GM18867 (cell line): Measurements from ENCODE around the gene EIF4A3.

ENCODE experiments used
- ATAC-seq: cut with Tn5 transposase; IDR thresholded peaks from one replicate; pipeline ENCODE4 v1.9.1; 2021; ENCODE audit warnings: mild to moderate bottlenecking, moderate library complexity; ENCODE audit not compliant: unreplicated experiment

EIF4A3 gene

DNA sequence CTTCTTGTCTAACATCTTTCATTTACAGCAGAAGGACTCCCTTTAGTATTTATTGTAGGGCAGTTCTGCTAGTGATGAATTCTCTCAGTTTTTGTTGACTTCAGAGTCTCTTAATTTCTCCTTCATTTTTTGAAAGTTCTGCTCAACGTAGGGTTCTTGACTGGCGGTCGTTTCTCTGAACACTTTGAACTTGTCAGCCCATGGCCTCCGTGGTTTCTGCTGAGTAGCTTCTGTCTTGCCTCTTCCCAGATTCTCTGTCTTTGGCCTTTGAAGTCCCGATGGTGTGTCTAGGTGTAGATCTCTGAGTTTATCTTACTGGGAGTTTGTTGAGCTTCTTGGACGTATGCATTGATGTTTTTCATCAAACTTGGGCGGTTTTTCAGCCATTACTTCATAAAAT, 32.2 kb downstream of the EIF4A3 start:
- no peak for ATAC-seq

DNA sequence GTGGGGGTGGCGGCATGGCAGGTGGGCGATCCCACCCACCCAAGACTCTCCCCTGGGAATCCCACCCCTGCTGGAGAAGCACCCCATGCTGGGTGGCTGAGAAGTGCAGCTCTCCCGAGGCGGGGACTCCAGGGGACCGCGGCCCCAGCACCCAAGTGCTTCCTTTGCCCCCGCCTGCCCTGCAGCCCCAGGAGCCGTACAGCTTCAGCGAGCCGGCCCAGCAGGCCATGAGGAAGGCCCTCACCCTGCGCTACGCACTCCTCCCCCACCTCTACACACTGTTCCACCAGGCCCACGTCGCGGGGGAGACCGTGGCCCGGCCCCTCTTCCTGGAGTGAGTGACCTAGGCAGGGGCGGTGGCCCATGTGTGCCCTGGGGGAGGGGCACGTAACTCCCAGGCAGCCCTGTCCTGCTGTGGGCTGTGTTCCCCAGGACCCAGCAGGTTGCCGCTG, 33.9 kb downstream of the EIF4A3 start:
- ATAC-seq: no peak

DNA sequence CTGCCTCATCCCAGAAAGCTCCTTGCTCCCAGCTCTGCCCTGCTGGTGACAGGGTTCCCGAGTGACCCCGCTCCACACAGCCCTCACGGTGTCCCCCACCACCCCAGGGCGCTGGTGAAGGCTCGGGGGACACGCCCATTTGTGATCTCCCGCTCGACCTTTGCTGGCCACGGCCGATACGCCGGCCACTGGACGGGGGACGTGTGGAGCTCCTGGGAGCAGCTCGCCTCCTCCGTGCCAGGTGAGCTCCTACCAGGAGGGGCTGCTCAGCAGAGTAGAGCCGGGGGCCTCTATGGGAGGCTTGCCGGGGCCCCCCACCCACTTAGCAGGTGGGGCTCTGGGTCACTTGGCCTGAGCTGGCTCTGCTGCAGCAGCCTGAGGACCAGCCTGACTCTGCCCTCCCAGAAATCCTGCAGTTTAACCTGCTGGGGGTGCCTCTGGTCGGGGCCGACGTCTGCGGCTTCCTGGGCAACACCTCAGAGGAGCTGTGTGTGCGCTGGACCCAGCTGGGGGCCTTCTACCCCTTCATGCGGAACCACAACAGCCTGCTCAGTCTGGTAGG, 34.4 kb downstream of the EIF4A3 start:
- ATAC-seq: no peak

DNA sequence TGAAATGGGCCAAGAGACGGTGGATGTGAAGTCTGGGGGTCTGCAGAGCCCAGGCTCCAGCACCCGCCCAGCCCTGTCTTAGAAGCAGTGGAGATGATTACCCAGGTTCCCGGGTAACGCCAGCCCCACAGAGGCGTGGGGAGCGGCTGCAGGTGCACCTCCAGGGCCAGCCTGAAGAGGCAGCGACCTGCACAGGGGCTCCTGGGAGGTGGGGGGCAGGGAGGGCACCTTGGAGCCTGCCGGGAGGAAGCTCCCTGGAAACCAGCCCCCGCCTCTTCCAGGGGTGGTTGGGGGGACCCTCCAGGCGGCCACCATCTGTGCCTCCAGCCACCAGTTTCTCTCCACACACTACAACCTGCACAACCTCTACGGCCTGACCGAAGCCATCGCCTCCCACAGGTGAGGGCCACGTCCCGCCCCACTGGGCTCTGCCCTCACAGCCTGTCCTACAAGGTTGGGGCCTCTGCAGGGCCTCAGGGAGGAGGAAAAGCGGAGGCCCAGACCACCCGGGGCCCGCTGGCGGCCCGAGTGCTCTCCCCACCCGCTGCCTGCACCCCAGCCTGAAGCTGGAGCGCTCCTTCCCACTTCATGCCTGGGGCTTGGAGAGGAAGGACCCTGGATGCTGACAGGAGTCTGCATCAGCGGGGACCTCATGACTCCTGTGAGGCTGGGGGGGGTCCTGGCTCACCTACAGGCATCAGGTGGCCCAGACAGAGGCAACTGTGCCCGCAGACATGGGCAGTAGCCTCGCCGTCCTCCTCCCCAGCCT, 35.0 kb downstream of the EIF4A3 start:
- no peak for ATAC-seq

DNA sequence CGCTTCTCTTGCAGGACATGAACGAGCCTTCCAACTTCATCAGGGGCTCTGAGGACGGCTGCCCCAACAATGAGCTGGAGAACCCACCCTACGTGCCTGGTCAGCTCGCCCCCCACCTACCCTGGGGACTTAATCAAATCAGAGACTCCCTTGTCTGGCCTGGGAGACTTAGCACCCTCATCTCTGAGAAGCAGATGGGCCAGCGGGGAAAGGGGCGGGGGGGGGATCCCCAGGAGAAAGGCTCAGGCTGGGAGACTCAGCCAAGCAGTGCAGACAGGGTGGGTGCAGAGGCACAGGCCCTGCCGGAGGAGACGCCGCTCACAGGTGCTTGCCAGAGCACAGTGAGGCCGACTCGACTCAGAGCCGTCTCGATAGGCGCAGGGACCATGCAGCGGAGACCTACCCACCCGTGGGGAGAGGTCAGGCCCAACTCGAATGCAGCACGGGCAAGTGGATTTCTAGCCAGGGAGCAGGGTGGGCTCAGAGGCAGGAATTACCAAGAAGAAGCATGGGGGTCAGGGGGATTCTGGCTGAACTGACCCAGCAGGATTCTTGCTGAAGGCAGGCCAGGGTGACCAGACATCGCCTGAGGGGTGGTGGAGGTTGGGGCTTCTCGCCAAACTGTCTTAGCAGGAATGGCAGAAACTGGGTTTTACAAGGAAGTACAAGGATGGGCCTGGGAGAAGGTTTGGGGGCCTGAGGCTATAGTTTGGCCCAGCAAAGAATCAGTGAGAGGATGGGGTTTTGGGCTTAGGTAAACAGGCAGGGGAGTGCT, 35.8 kb downstream of the EIF4A3 start:
- ATAC-seq: no peak

DNA sequence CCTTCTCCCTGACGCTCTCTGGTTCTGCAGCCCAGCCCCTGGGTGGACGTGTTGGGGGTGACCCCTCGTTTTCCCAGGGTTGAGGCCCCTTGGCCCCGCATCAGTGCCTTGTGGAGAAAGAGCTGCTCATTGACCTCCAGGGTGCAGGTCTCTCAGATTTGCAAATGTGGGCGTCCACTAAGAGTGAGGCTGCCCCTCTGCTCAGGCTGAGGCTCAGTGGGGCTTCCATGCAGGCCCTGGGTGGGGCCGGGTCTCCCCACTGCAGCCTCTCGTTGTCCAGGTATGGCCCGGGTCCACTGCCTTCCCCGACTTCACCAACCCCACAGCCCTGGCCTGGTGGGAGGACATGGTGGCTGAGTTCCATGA, 36.5 kb downstream of the EIF4A3 start:
- ATAC-seq: no peak

DNA sequence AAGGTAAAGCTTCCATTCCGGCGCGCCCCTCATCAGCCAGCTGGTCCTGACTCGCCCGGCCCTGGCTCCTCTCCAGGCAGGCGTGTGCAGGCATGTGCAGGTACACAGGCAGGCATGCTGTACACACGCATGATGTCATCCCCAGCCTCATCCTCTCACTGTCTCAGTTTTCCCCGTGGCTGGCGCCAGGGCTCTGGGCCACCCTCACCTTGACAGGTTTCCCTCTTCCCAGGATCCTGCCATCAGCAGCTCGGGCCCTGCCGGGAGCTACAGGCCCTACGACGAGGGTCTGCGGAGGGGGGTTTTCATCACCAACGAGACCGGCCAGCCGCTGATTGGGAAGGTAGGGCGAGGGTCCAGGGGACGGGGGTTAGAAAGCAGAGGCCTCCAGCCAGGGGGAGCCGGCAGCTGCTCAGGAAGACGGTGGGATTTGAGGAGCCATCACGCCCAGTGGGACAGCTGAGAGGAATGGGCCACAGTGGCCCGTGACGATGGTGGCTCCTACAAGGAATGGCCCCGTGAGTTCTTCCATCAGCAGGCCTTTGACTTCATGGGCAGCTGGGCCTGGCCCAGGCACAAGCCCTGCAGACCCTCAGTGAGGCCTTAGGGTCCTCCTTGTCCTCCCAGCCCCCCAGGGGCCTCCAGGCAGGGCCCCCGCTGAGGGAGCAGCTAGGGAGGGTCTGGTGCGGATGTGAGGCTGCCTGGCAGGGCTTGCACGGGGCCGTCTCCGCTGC, 37.0 kb downstream of the EIF4A3 start:
- no peak for ATAC-seq

DNA sequence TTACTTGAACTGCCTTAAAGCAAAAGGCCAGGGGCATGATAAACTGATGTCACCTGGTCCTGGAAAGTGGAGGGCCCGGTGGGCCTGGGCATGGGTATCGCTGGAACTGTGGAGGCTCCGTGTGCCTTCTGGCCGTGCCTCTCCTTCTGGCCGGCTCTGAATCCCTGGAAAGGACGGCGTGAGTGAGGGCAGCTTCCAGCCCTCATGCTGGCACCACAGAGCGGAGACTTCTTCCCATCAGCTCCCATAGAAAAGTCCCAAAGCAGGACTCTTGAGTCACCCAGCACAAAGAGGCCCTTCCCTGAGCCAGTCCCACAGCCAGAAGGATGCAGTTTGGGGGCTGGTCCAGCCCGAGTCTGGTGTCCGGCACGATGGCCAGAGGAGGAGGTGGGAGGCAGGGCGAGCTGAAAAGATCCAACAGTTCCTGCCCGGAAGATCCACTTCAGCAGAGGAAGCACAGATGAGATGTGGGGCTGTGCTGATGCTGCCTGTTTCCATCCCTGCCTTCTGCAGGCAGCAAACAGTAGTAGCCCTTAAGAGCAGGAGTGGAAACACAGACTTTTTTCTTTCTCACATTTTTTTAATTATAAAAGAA, 37.8 kb downstream of the EIF4A3 start:
- ATAC-seq: no peak

DNA sequence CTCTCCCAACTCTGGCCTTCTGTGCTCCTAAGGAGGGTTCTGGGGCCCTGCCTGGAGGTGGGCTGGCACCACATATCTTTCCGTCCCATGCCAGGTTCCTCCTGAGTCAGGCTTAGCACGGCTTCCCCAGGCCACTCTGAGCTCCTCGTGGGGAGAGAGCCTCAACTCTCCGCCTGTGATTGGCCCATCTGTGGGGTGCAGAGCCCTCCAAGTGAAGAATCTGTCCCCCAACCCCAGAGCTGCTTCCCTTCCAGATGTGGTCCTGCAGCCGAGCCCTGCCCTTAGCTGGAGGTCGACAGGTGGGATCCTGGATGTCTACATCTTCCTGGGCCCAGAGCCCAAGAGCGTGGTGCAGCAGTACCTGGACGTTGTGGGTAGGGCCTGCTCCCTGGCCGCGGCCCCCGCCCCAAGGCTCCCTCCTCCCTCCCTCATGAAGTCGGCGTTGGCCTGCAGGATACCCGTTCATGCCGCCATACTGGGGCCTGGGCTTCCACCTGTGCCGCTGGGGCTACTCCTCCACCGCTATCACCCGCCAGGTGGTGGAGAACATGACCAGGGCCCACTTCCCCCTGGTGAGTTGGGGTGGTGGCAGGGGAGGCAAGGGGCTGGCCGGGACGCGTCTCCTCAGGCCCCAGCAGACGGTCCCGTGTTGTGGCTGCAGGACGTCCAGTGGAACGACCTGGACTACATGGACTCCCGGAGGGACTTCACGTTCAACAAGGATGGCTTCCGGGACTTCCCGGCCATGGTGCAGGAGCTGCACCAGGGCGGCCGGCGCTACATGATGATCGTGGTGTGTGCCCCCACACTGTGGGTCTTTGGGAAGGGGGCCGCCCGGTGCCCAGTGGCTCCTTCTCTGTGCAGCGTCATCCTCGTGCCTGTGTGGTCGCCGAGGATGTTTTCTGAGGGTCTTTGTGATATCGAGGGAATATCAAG, 38.6 kb downstream of the EIF4A3 start:
- no peak for ATAC-seq

DNA sequence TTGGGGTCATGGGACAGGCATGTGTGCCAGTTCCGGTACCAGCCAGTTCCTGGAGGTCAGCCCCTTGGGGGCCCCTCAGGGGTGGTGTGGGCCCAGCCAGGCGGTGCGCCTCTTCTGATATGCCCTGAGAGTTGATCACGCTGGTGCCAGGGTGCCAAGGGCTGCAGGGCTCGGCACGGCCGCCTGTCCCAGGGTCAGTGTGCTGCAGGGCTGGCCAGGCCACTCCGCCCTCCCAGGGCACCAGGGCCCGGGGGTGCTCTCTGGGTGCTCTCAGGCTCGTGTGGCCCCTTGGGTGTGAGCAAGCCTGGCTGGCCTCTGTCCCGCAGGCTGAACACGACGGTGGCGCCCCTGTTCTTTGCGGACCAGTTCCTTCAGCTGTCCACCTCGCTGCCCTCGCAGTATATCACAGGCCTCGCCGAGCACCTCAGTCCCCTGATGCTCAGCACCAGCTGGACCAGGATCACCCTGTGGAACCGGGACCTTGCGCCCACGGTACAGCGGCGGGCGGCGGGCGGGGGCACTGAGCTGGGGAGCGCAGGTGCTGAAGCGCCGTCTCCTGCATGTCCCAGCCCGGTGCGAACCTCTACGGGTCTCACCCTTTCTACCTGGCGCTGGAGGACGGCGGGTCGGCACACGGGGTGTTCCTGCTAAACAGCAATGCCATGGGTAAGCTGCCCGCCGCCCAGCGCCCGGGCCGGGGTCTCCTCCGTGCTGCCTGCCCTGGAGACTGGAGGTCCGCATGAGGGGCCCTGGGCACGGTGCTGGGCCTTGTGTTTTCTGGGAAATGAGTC, 39.5 kb downstream of the EIF4A3 start:
- no peak for ATAC-seq

DNA sequence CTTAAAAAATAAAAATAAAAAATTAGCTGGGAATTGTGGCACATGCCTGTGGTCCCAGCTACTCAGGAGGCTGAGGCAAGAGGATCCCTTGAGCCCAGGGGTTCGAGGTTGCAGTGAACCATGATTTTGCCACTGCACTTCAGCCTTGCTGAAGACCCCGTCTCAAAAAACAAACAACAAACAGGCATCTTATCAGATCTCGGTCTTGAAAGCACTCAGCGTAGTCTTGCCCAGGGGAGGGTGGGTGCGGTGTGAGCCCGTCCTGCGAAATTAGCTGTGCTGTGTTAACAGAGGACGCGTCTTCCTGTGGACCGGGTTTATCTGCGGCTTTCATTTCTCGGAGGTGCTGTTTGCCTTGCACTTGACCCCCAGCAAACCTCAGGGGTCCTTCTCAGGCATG, 40.2 kb downstream of the EIF4A3 start:
- ATAC-seq: no peak

DNA sequence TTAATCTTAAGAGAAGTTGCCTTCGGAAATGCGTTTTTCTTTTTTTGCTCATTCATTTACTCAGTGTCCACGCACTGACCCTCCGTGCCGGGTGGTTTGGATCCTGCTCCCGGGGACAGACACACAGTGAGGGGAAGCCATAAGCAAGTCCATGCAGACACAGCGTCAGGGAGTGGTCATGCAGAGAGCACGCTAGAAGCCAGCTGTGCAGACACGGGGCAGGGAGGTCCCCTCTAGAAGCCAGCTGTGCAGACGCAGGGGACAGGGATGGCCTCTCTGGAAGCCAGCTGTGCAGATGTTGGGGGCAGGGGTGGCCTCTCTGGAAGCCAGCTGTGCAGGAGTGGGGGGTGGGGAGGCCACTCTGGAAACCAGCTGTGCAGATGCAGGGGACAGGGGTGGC, 40.8 kb downstream of the EIF4A3 start:
- ATAC-seq: no peak

DNA sequence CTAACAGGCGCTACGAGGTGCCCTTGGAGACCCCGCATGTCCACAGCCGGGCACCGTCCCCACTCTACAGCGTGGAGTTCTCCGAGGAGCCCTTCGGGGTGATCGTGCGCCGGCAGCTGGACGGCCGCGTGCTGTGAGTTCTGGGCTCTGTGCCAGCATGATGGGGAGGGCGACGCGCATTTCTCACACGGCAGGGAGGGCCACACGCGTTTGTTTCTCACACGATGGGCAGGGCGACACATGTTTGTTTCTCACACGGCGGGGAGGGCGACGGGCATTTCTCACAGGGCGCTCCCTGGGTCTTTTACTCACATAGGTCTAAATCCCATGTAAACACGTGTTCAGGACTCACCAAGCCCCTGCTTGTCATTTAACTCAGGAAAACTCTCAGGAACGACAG, 41.2 kb downstream of the EIF4A3 start:
- ATAC-seq: no peak

DNA sequence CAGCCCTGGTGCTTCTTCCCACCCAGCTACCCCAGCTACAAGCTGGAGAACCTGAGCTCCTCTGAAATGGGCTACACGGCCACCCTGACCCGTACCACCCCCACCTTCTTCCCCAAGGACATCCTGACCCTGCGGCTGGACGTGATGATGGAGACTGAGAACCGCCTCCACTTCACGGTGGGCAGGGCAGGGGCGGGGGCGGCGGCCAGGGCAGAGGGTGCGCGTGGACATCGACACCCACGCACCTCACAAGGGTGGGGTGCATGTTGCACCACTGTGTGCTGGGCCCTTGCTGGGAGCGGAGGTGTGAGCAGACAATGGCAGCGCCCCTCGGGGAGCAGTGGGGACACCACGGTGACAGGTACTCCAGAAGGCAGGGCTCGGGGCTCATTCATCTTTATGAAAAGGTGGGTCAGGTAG, 42.0 kb downstream of the EIF4A3 start:
- ATAC-seq: no peak

DNA sequence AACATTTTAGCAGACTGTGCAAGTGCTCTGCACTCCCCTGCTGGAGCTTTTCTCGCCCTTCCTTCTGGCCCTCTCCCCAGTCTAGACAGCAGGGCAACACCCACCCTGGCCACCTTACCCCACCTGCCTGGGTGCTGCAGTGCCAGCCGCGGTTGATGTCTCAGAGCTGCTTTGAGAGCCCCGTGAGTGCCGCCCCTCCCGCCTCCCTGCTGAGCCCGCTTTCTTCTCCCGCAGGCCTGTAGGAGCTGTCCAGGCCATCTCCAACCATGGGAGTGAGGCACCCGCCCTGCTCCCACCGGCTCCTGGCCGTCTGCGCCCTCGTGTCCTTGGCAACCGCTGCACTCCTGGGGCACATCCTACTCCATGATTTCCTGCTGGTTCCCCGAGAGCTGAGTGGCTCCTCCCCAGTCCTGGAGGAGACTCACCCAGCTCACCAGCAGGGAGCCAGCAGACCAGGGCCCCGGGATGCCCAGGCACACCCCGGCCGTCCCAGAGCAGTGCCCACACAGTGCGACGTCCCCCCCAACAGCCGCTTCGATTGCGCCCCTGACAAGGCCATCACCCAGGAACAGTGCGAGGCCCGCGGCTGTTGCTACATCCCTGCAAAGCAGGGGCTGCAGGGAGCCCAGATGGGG, 42.5 kb downstream of the EIF4A3 start:
- ATAC-seq: no peak

DNA sequence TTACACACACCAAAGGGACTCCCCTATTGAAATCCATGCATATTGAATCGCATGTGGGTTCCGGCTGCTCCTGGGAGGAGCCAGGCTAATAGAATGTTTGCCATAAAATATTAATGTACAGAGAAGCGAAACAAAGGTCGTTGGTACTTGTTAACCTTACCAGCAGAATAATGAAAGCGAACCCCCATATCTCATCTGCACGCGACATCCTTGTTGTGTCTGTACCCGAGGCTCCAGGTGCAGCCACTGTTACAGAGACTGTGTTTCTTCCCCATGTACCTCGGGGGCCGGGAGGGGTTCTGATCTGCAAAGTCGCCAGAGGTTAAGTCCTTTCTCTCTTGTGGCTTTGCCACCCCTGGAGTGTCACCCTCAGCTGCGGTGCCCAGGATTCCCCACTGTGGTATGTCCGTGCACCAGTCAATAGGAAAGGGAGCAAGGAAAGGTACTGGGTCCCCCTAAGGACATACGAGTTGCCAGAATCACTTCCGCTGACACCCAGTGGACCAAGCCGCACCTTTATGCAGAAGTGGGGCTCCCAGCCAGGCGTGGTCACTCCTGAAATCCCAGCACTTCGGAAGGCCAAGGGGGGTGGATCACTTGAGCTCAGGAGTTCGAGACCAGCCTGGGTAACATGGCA, 43.4 kb downstream of the EIF4A3 start:
- ATAC-seq: no peak

DNA sequence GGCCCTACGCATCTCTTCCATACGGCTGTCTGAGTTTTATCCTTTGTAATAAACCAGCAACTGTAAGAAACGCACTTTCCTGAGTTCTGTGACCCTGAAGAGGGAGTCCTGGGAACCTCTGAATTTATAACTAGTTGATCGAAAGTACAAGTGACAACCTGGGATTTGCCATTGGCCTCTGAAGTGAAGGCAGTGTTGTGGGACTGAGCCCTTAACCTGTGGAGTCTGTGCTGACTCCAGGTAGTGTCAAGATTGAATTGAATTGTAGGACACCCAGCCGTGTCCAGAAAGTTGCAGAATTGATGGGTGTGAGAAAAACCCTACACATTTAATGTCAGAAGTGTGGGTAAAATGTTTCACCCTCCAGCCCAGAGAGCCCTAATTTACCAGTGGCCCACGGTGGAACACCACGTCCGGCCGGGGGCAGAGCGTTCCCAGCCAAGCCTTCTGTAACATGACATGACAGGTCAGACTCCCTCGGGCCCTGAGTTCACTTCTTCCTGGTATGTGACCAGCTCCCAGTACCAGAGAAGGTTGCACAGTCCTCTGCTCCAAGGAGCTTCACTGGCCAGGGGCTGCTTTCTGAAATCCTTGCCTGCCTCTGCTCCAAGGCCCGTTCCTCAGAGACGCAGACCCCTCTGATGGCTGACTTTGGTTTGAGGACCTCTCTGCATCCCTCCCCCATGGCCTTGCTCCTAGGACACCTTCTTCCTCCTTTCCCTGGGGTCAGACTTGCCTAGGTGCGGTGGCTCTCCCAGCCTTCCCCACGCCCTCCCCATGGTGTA, 44.1 kb downstream of the EIF4A3 start:
- no peak for ATAC-seq
